Mesenteric fat pad (tissue), 1 donor: Measurements from ENCODE around the gene PTPN11. TPM values are rescaled to one million over a fixed set of nuclear protein-coding genes. Genes with fewer than 3 reads are reported as not detected.
"Not testable (repeated sequence)": the region's sequence is repeated elsewhere in the genome, so short reads cannot be mapped to it uniquely, and the experiment has no call there.

Experiments
- DNase-seq: peaks from one replicate; pipeline ENCODE4 v3.0.0-alpha.2; 2020; ENCODE audit warnings: low spot score
- long read RNA-seq: library from polyadenylated mRNA; unstranded; transcript quantifications from one replicate; pipeline ENCODE4 v2.0.0, GENCODE V29; 2020
- total RNA-seq: library from RNA; stranded (reverse); fragmentation: NEBNext Ultra II Directional; extraction: Animal tissue kit (Norgen Biotek cat#: 25700); gene quantifications from one replicate; pipeline ENCODE4 v1.2.1, GENCODE V29; 2021
- donor health status: DM: yes; HTN: yes; CAD: no.

The PTPN11 gene
- 167 TPM for total RNA-seq
- long read RNA-seq, full-length matches to known transcripts: 4 of 55 reads
- long read RNA-seq, partial matches to known transcripts: 31 of 55 reads
- long read RNA-seq, other reads (novel, unspliced or antisense): 20 of 55 reads

DNA sequence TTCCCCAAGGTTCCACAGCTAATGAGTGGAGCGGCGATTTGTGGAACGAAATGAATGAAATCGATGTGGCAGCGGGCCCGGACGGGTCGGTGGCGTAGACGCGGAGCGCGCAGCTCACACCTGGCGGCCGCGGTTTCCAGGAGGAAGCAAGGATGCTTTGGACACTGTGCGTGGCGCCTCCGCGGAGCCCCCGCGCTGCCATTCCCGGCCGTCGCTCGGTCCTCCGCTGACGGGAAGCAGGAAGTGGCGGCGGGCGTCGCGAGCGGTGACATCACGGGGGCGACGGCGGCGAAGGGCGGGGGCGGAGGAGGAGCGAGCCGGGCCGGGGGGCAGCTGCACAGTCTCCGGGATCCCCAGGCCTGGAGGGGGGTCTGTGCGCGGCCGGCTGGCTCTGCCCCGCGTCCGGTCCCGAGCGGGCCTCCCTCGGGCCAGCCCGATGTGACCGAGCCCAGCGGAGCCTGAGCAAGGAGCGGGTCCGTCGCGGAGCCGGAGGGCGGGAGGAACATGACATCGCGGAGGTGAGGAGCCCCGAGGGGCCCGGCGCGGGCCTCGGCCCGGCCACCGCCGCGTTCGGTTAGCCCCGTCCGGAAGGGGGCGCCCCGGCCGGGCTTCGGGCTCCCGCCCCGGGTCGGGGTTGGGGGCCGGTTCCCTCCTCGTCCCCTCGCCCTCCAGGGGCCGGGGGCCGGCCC is at the start of gene PTPN11:
TSS of gene PTPN11 (plus strand) at position 340 of the 689 bp plus-strand sequence. CDS start at position 505, 165 bp downstream.
- peak; percentile 97 for DNase-seq

DNA sequence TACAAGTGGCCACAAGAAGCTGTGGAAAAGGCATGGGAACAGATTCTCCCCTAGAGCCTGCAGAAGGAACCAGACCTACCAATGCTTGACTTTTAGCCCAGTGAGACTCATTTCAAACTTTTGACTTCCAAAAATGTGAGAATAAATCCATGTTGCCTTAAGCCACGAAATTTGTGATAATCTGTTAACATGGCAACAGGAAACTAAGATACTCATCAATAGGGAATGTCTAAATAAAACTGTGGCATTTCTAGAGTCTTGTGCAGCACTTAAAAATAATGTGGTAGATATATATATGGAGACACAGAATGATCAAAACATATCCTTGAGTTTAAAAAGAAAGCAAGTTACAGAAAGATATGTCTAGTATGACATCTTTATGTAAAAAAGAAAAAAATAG is 48.5 kb upstream of the PTPN11 start:
- no peak for DNase-seq

DNA sequence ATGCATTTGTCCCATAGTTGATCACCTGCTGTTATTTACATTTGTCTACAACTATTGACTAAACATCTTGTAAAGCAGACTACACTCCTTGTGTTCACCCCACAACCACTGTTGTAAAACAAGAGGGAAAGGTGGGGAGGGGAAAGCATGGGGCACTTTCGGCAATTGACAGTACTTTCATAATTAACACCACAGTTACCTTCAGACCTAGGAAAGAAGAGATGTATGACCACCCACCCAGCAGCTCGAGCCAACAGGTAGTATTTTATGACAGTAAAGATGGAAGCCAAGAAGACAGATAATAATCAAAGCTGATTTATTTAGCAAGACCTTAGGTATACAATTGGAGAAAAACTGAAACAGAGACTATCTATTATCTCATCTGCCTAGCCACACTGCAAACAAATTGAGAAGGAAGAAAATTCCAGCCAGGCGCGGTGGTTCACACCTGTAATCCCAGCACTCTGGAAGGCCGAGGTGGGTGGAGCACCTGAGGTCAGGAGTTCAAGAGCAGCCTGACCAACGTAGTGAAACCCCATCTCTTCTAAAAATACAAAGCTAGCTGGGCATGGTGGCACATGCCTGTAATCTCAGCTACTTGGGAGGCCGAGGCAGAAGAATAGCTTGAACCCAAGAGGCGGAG is 47.8 kb upstream of the PTPN11 start:
- DNase-seq: no peak

DNA sequence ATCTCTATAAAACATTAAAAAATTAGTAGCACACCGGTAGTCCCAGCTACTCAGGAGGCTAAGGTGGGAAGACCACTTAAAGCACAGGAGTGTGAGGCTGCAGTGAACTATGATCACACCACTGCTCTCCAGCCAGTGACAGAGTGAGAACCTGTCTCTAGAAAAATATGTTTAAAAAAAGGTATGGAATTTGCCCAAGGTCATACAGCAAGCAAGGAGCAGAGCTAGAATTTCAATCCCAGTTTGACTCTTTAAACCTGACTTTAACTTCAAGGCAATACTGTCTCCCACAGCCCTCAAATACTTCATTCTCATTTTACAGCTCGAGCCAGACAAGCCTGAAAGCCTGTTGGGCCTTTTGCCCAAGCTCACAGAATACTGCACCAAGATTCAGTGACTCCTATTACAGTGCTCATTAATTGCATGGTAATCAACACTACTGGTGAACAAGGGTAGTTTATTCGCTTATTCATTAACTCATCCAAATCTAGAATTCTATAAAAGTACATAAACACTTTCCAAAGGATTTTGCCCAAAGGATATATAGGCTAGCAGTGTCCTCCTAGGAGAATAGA is 44.5 kb upstream of the PTPN11 start:
- DNase-seq: no peak

DNA sequence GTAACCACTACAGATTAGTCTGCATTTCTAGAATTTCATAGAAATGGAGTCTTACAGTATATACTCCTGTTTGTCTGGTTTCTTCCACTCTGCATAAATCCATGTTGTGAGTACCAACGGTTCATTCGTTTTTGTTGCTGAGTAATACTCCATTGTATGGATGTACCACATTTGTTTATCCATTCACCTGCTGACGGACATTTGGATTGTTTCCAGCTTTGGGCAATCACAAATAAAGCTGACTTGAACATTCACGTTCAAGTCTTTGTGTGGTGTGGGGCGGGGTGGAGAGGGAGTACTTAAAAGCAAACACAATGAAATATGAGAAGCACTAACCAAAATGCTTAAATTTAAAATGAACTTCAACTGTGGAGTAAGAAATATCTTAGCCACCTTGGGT is 43.6 kb upstream of the PTPN11 start:
- DNase-seq: no peak

DNA sequence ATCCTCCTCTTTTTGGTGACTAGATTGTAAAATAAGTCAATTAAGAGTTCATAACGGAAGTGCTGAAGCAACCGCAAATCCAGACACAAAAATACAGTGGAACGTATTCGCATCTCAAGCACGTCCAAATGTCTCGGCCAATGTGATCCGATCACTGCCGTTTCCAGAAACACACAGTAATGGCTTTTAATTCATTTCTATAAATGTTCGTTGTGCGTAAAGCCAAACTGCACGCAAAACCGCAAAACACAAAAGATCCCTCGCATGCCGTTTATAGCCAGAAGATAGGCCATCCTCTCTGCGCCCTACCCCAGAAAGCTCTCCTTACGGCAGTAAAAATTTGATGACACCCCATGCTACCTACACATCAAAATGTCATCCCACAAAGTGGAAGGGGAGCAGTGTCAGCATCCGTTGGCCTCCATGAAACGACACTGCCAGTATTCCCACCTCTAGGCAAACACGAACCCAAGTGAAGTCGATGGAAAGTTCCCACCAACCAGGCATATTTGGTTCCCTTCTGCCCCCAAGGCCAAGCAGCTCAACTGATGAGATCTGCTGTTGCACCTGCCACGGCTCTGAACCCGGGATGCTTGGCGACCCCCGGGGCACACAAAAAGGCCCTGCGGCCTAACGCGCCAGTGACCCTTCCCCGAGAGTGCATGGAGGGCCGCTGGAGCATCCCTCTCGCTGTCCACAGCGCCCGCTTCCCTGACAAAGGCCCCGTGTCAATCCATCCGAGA is 37.9 kb upstream of the PTPN11 start:
- no peak for DNase-seq

DNA sequence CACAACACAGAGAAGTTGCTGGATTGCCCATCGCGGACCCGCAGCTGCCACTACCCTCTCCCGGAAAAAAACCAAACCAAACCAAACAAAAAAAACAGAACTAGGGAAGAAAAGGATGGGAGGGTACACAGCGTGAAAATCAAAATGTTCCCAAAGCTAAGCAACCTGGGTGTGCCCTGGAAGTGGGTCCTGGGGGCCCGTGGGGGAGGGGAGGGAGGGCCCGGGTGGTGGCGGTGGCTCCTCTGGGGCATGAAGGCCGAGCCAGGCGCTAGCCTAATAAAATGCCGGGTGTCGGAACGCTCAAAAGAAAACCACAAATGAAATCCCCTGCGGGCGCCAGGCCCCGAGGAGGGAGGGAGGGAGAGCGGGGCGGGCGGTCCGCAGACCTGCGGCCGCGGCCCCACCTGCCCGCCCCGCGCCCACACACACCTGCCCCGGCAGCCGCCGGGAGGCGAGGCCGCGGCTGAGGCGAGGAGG is 37.3 kb upstream of the PTPN11 start:
- no peak for DNase-seq

DNA sequence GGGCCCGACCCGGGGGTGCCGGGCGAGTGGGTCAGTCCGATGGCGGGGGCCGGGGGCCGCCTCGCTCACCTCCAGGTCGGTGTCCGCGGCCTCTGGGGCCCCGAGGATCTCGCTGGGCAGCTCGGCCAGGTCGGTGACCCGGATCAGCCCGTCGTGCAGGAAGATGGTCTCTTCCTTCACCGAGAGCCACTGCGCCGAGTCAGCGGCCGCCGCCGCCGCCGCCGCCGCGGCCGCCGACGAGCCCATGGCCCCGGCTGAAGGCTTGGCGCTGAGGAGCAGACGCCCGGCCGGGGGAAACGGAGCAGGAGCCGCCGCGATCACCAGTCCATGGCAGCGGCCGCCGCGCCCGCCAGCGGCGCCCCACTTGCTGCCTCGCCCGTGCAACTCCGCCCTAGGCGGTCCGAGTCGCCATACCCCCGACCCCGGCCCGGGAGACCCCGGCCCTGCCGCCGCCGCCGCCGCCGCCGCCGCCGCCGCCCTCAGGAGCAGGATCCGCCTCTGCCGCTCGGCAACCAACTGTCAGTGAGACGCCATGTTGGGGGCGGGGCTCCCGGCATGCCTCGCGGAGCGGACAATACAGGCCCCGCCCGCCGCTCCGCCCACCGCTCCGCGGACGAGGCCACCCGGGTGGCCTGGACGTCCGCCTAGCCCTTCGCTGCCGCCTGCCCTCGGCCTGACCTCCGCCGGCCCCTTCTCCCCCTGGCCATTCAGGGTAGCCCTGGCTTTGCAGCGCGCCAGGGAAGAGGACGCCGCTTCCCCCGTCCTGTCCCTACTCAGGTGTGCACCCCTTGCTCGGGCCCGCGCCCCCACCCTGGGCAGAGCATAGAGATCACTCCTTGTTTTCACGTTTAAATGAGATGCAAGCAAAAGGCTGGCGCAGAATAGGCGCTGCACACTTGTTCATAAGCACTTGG is 36.6 kb upstream of the PTPN11 start, which contains the start of gene HECTD4:
TSS of gene HECTD4 (minus strand) at position 549 of the 914 bp plus-strand sequence. CDS start at position 246, 303 bp downstream.
- DNase-seq: peak; percentile 97

DNA sequence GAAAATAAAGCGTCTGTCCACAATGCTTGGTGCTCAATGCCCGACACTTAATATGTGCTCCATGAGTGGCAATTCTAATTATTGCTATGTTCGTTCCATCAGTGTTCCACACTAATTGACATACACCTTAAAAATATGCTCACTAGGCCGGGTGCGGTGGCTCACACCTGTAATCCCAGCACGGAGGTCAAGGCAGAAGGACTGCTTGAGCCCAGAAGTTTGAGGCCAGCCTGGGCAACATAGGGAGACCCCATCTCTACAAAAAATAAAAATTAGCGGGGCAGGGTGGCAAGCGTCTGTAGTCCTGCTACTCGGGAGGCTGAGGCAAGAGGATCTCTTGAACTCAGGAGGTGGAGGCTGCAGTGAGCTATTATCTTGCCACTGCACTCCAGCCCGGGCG is 35.9 kb upstream of the PTPN11 start:
- no peak for DNase-seq

DNA sequence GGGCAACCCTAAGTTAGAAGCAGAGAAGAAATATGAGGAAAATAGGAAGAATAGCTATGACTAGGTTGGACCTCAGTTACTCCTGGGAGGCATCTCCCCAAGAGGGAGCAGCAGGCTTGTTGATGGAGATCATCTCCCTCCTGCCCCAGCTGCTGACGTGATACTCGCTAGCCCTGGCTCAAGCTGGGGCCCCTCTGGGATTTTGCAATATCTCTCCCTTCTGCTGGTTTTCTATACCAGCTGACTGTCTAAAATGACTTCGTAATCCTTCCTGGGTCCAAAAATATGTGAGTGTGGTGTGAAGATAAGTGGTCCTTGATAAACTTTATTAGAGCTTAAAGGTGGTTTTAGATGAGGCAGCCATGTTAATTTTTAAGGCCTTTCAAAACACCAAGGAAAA is 32.0 kb upstream of the PTPN11 start:
- no peak for DNase-seq

DNA sequence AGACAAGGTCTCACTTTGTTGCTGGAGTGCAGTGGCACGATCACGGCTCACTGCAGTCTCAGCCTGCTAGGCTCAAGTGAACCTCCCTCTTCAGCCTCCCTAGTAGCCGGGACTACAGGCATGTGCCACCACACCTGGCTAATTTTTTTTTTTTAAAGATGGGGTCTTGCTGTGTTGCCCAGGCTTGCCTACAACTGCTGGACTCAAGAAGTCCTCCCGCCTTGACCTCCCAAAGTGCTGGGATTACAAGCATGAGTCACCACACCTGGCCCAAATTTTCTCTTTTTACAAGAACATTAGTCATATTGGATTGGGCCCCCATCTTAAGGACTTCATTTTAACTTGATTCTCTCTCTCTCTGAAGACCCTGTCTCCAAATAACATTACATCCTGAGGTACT is 29.5 kb upstream of the PTPN11 start:
- no peak for DNase-seq

DNA sequence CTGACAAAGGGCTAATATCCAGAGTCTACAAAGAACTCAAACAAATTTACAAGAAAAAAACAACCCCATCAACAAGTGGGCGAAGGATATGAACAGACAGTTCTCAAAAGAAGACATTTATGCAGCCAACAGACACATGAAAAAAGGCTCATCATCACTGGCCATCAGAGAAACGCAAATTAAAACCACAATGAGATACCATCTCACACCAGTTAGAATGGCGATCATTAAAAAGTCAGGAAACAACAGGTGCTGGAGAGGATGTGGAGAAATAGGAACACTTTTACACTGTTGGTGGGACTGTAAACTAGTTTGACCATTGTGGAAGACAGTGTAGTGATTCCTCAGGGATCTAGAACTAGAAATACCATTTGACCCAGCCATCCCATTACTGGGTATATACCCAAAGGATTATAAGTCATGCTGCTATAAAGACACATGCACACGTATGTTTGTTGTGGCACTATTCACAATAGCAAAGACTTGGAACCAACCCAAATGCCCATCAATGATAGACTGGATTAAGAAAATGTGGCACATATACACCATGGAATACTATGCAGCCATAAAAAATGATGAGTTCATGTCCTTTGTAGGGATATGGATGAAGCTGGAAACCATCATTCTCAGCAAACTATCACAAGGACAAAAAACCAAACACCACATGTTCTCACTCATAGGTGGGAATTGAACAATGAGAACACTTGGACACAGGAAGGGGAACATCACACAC is 28.7 kb upstream of the PTPN11 start:
- DNase-seq: not testable (repeated sequence)

DNA sequence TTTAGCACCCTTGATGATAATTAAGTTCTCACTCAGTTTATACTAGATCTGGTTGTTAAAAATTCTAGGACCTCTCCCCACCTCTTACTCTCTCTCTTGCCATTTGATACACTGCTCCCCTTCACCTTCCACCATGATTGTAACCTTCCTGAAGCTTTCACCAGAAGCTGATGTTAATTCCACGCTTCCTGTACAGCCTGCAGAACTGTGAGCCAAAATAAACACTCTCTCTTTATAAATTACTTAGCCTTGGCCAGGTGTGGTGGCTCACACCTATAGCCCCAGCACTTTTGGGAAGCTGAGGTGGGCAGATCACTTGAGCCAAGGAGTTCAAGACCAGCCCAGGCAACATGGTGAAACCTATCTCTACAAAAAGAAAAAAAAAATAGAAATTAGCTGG is 25.4 kb upstream of the PTPN11 start:
- DNase-seq: no peak

DNA sequence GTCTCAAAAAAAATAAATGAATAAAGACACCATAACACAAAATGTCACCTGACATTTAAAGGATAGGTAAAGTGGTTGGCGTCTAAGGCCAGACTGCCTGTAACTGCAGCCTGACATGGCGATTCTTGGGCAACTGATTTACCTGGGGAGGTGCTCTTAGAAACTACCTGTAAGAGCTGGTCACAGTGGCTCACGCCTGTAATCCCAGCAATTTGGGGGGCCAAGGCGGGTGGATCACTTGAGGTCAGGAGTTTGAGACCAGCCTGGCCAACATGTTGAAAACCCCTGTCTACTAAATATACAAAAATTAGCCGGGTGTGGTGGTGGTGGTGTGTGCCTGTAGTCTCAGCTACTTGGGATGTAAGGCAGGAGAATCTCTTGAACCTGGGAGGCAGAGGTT is 17.7 kb upstream of the PTPN11 start:
- DNase-seq: no peak

DNA sequence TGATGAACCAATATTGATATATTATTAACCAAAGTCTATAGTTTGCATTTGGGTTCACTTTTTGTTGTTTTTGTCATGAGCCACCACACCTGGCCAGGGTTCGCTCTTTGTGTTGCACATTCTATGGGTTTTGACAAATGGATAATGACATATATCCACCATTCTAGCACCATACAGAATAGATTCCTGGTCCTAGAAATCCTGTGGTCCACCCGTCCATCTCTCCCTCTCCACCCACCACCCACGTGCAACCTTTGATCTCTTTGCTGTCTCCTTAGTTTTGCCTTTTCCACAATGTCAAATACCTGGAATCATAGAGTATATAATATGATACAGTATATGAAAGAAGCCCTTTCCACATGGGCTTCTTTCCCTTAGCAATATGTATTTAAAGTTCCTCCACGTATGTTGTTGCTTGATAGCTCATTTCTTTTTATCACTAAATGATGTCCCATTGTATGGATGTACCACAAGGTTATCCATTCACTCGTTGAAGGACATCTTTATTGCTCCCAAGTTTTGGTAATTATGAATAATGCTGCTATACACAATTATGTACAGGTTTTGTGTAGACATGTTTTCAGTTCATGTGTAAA is 16.7 kb upstream of the PTPN11 start:
- DNase-seq: no peak

DNA sequence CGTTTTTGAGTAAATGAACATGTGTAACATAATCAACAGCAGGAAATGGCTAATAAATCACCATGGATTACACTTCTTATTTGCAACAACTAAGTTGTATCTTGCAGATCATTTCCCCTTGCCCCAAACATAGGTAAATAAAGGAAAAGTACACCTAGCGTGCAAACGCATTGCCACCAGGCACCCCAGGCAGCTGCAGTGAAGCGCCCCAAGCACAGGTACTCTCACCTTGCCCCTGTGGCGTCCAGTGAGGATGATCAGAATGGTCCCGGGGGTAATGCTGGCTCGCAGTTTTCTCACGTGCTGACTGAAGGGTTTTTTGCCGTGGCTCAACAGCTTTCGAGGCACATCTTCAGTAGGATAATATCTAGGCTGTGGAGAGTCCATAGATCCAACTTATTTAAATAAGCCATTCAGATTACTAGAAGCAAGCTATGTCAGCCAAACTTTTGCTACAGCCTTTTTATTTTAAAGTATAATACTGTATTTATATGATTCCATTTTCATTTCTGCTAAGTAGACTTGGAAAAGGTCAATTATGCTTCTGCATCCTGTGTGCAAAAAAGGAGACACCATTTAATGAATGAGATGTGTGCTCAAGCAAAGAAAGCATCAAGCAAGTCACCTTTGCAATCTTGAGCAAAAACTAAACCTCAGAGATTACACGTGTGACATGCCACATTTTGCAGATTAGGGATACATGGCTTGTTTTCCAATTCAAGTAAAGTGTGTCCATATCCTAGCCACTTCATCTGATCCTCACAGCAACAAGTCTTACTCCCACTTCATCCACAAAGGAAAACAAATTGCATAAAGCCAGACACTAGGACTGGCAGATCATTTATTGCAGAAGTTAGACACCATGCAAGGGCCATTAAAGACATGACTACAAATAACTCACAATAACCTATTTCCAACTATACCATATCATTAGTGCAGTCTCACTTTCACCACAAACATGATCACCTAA is 11.9 kb upstream of the PTPN11 start:
- DNase-seq: no peak

DNA sequence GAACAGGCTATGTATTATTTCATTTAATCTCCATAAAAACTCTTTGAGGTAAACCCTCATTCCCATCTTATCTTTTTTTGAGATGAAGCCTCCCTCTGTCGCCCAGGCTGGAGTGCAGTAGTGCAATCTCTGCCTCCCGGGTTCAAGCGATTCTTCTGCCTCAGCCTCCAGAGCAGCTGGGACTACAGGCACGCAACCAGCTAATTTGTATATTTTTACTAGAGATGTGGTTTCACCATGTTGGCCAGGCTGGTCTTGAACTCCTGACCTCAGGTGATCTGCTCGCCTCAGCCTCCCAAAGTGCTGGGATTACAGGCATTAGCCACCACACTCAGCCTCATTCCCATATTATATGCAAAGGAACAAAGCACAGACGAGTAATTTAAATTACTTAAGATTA is 11.1 kb upstream of the PTPN11 start:
- DNase-seq: not testable (repeated sequence)

DNA sequence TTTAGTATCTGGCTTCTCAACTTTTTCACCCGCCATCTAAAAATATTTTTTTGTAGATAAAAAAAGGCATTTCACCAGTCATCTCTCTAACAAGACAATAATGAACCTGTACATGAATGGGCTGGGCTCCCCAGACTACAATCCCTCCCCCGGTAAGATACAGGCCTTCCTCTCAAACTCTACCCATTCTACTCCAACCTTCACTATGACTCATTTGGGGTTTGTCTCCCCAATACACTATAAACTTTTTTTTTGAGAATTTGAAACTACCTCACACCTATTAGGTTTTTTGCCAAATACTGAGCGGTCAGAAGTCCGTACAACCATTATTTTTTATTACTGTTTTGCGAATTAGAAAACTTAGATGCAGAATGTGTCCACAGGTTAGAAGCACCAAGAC is 10.1 kb upstream of the PTPN11 start:
- DNase-seq: no peak
